ENCODE results near the gene AR.

DNA sequence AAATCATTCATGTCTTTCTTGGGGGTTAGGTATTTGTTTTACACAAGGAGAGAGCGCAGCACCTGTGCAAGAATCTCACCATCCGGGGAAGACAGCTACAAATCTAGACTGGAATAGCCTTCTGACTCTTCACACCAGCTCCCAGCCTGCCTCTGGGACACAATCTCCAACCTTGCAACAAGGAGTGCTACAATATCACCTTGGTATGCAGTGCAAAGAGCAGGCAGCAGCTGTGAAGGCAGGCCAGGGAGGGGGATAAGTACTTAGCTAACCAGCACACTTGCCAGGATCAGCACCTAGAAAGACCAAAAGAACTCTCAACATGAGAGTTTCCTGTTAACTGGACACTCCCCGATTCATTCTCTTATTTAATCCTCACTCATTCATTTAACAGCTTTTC is 235.3 kb downstream of the AR start:
- TF ChIP-seq SP2 (IDR thresholded peaks at IDR 0.05; ENCODE audit: low read length), result no peak
- TF ChIP-seq YY1 (IDR thresholded peaks at IDR 0.05; ENCODE audit: low read depth, low read length), result no peak
- TF ChIP-seq, protein P1, sequence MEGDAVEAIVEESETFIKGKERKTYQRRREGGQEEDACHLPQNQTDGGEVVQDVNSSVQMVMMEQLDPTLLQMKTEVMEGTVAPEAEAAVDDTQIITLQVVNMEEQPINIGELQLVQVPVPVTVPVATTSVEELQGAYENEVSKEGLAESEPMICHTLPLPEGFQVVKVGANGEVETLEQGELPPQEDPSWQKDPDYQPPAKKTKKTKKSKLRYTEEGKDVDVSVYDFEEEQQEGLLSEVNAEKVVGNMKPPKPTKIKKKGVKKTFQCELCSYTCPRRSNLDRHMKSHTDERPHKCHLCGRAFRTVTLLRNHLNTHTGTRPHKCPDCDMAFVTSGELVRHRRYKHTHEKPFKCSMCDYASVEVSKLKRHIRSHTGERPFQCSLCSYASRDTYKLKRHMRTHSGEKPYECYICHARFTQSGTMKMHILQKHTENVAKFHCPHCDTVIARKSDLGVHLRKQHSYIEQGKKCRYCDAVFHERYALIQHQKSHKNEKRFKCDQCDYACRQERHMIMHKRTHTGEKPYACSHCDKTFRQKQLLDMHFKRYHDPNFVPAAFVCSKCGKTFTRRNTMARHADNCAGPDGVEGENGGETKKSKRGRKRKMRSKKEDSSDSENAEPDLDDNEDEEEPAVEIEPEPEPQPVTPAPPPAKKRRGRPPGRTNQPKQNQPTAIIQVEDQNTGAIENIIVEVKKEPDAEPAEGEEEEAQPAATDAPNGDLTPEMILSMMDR (IDR thresholded peaks at IDR 0.05; ENCODE audit: control extremely low read depth in 1 of 3, insufficient read depth in 1 of 3, low read depth in 1 of 3, low read length in 3 of 3), result no peak
- TF ChIP-seq, protein P2, sequence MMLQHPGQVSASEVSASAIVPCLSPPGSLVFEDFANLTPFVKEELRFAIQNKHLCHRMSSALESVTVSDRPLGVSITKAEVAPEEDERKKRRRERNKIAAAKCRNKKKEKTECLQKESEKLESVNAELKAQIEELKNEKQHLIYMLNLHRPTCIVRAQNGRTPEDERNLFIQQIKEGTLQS (IDR thresholded peaks at IDR 0.05; ENCODE audit: insufficient read depth, low read depth, low read length), result no peak
- TF ChIP-seq SP1 (IDR thresholded peaks at IDR 0.05; ENCODE audit: low read depth, low read length), result no peak
- no peak for TF ChIP-seq EZH2 (IDR thresholded peaks at IDR 0.05; ENCODE audit: low read depth, low read length, severe bottlenecking)
- TF ChIP-seq EGR1 (IDR thresholded peaks at IDR 0.05; ENCODE audit: borderline replicate concordance, low read depth, low read length), result no peak
- no peak for TF ChIP-seq TCF12 (IDR thresholded peaks at IDR 0.05; ENCODE audit: low read depth, low read length)
- TF ChIP-seq RAD21 (IDR thresholded peaks at IDR 0.05 in 1 of 2, conservative IDR thresholded peaks at IDR 0.05 in 1 of 2; ENCODE audit: low read depth in 2 of 2, low read length in 2 of 2), result no peak
- no peak for TF ChIP-seq POU5F1 (IDR thresholded peaks at IDR 0.05; ENCODE audit: low read depth, low read length)
- no peak for TF ChIP-seq KDM1A (IDR thresholded peaks at IDR 0.05; ENCODE audit: borderline replicate concordance, low read length)

Data from H1 (cell line).